IMR-90 (cell line): ENCODE data around the gene HSPG2. TPM values are rescaled to one million over a fixed set of nuclear protein-coding genes. Genes with fewer than 3 reads are reported as not detected.
A peak's percentile ranks its signal among the peaks of the same experiment; 100 is the strongest.

ENCODE experiments used
- ATAC-seq: fragments of 200-7000 bp; cut with Tn5 transposase; 2 replicates; pipeline ENCODE4 v1.9.1; 2020; ENCODE audit warnings: low read depth, mild to moderate bottlenecking, moderate library complexity
- BruUV-seq: library from RNA; stranded (reverse); fragments of 400-500 nt; replicated peaks from 2 replicates; lab custom pipeline; 2021; lab: Mats Ljungman, UMichigan
- CTCF ChIA-PET: fragments of 300-600 bp; formaldehyde crosslinking; extraction: SDS; loops from one replicate; lab custom pipeline; 2021; ENCODE audit warnings: antibody characterized with exemption; lab: Yijun Ruan, JAX
- POLR2A ChIA-PET: fragments of 300-600 bp; sonication (Branson Sonifier 250); formaldehyde crosslinking; loops from one replicate; lab custom pipeline; 2022; ENCODE audit warnings: antibody characterized with exemption; ENCODE audit not compliant: unreplicated experiment; lab: Charles Lee
- DNase-seq: peaks from one replicate; pipeline ENCODE4 v3.0.0; 2013
- H2AFZ ChIP-seq: replicated peaks from 2 replicates; pipeline ENCODE3; 2013; ENCODE audit warnings: low read length, mild to moderate bottlenecking; ENCODE audit not compliant: poor library complexity
- H2AK5ac ChIP-seq: 2 replicates; pipeline ENCODE4 v1.6.1; 2013; ENCODE audit warnings: low read depth, low read length, inconsistent platforms
- H2AK9ac ChIP-seq: replicated peaks from 2 replicates; pipeline ENCODE3; 2013; ENCODE audit warnings: mild to moderate bottlenecking, low read depth, low read length, moderate library complexity; ENCODE audit not compliant: poor library complexity
- H2BK120ac ChIP-seq: 2 replicates; pipeline ENCODE4 v1.6.1; 2013; ENCODE audit warnings: low read depth, low read length, inconsistent platforms
- H2BK15ac ChIP-seq: 3 replicates; pipeline ENCODE4 v1.6.1; 2013; ENCODE audit warnings: low read depth, low read length, inconsistent platforms
- H2BK20ac ChIP-seq: 2 replicates; pipeline ENCODE4 v1.6.1; 2013; ENCODE audit warnings: low read depth, mild to moderate bottlenecking, inconsistent platforms, low read length, moderate library complexity
- H2BK5ac ChIP-seq: 2 replicates; pipeline ENCODE4 v1.6.1; 2013; ENCODE audit warnings: mild to moderate bottlenecking, low read depth, low read length, inconsistent platforms; ENCODE audit not compliant: poor library complexity, severe bottlenecking
- H3K14ac ChIP-seq: replicated peaks from 2 replicates; pipeline ENCODE4 v1.6.1; 2013; ENCODE audit warnings: low read depth, low read length, inconsistent platforms
- H3K18ac ChIP-seq: 2 replicates; pipeline ENCODE4 v1.6.1; 2013; ENCODE audit warnings: low read depth, low read length, control low read depth
- H3K23ac ChIP-seq: 2 replicates; pipeline ENCODE4 v1.6.1; 2013; ENCODE audit warnings: low read depth, low read length, inconsistent platforms
- H3K27ac ChIP-seq: 2 replicates; pipeline ENCODE4 v1.5.1; 2013; ENCODE audit warnings: mild to moderate bottlenecking, control low read depth, low read length; ENCODE audit not compliant: insufficient read depth
- H3K27me3 ChIP-seq: 2 replicates; pipeline ENCODE4 v1.6.1; 2013; ENCODE audit warnings: low read length; ENCODE audit not compliant: control insufficient read depth, insufficient read depth
- H3K36me3 ChIP-seq: 2 replicates; pipeline ENCODE4 v1.6.1; 2013; ENCODE audit warnings: low read length, mixed read lengths; ENCODE audit not compliant: control insufficient read depth, insufficient read depth
- H3K4ac ChIP-seq: 2 replicates; pipeline ENCODE4 v1.6.1; 2013; ENCODE audit warnings: low read depth, low read length, inconsistent platforms
- H3K4me1 ChIP-seq: 2 replicates; pipeline ENCODE4 v1.6.1; 2013; ENCODE audit warnings: low read length, mixed read lengths; ENCODE audit not compliant: control insufficient read depth, insufficient read depth
- H3K4me2 ChIP-seq: 2 replicates; pipeline ENCODE4 v1.6.1; 2013; ENCODE audit warnings: low read depth, mild to moderate bottlenecking, control low read depth, low read length, moderate library complexity
- H3K4me3 ChIP-seq: 2 replicates; pipeline ENCODE4 v1.5.1; 2013; ENCODE audit warnings: low read depth, mild to moderate bottlenecking, control low read depth, low read length, moderate library complexity; ENCODE audit not compliant: insufficient read depth
- H3K56ac ChIP-seq: 2 replicates; pipeline ENCODE4 v1.6.1; 2013; ENCODE audit warnings: low read length, inconsistent platforms; ENCODE audit not compliant: insufficient read depth; ENCODE audit errors: extremely low read depth
- H3K79me1 ChIP-seq, 2 experiments: 2 replicates each; pipeline ENCODE4 v1.6.1; 2013; ENCODE audit warnings: low read length in 2 of 2, inconsistent platforms in 1 of 2, low read depth in 1 of 2
- H3K9ac ChIP-seq: 2 replicates; pipeline ENCODE4 v1.6.1; 2013; ENCODE audit warnings: low read depth, low read length, control low read depth
- H3K9me1 ChIP-seq: 2 replicates; pipeline ENCODE4 v1.6.1; 2013; ENCODE audit warnings: low read length, inconsistent platforms; ENCODE audit not compliant: insufficient read depth
- H3K9me3 ChIP-seq: 2 replicates; pipeline ENCODE4 v1.6.1; 2013; ENCODE audit warnings: low read length; ENCODE audit not compliant: control insufficient read depth, insufficient read depth
- H4K20me1 ChIP-seq: 2 replicates; pipeline ENCODE4 v1.6.1; 2013; ENCODE audit warnings: low read length, inconsistent platforms; ENCODE audit not compliant: insufficient read depth
- H4K5ac ChIP-seq: 2 replicates; pipeline ENCODE4 v1.6.1; 2013; ENCODE audit warnings: mild to moderate bottlenecking, low read depth, low read length, control low read depth
- H4K8ac ChIP-seq, 2 experiments: 2 replicates each; pipeline ENCODE4 v1.6.1; 2013; ENCODE audit warnings: low read depth in 2 of 2, low read length in 2 of 2, control low read depth in 1 of 2, inconsistent platforms in 1 of 2
- H4K91ac ChIP-seq: 2 replicates; pipeline ENCODE4 v1.6.1; 2013; ENCODE audit warnings: low read depth, low read length, inconsistent platforms; ENCODE audit not compliant: insufficient read depth
- CHD1 ChIP-seq: IDR thresholded peaks from 2 replicates; pipeline ENCODE4 v1.6.1; 2012; ENCODE audit warnings: low read depth, low read length, improper control_type of control experiment
- FOS ChIP-seq: fragments of 150-350 bp; IDR thresholded peaks from 2 replicates; pipeline ENCODE4 v1.6.1; 2016; ENCODE audit warnings: low read depth, low read length
- MXI1 ChIP-seq: IDR thresholded peaks from 2 replicates; pipeline ENCODE4 v1.6.1; 2012; ENCODE audit warnings: low read depth, mild to moderate bottlenecking, low read length, moderate library complexity, borderline replicate concordance
- USF2 ChIP-seq: fragments of 150-350 bp; IDR thresholded peaks from 2 replicates; pipeline ENCODE4 v1.6.1; 2017; ENCODE audit warnings: mild to moderate bottlenecking, antibody characterized with exemption, low read length, low read depth
- WGBS, 2 experiments: methylation state at CpG; one replicate each; pipeline versions ENCODE4 v1.1.5 to v1.1.7; 2013; ENCODE audit warnings: missing lambda C conversion rate in 2 of 2; ENCODE audit not compliant: insufficient read length in 1 of 2; ENCODE audit errors: extremely low coverage in 2 of 2; 5-methylcytosine and 5-hydroxymethylcytosine counted together
- dilution Hi-C: fragments of 300-500 bp; cut with HindIII; formaldehyde crosslinking; loops from one replicate; pipeline ENCODE4 v1.14.3; 2018; ENCODE audit warnings: low sequenced_read_pairs; ENCODE audit not compliant: unreplicated experiment
- in situ Hi-C: fragments of 300-500 bp; cut with MboI; formaldehyde crosslinking; loops from 3 replicates; pipeline ENCODE4 v1.14.3; 2019; ENCODE audit warnings: low sequenced_read_pairs, inconsistent platforms, mixed read lengths
- intact Hi-C: fragments of 100-400 bp; cut with micrococcal nuclease; formaldehyde crosslinking; loops from 2 replicates; pipeline ENCODE4 v1.10.0; 2022
- polyA plus RNA-seq, 3 experiments: library from polyadenylated mRNA; depleted of rRNA; stranded (reverse); fragments of >200 nt; gene quantifications; 2 replicates each; pipeline ENCODE4 v1.2.3, GENCODE V29; 2012; ENCODE audit warnings: low replicate concordance in 1 of 3
- total RNA-seq: library from RNA; depleted of rRNA; stranded (reverse); fragments of >200 nt; gene quantifications from 2 replicates; pipeline ENCODE4 v1.2.3, GENCODE V29; 2012

Gene HSPG2
- total and polyA plus RNA-seq, 2 of the 4 experiments (the other 2 are of a cell fraction) = 15.8 to 94.0 TPM

DNA sequence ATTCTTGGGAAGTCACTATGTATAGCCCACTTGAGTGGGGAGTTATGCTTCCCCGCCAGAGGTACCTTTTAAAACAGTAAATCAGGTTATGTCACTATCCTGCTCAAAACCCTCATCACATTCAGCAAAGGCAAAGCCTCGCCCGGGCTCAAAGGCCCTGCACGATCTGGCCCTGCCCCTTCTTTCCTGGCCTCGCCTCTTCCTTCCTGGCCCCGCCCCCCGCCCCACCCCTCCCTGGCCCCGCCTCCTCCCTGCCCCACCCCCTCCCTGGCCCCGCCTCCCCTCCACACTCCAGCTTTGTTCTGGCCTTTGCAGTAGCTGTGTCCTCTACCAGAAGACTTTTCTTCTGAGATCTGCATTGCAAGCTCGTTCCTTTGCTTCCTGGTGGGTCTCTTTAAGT, 118.5 kb downstream of the HSPG2 start:
- no peak for DNase-seq
- ATAC-seq = 0 out of 2 replicates have a peak, but pooled peaks have one; percentile 13
- CTCF ChIA-PET = no interaction called here

More for the DNA sequence above, 118.5 kb downstream of the HSPG2 start:
- Histone ChIP-seq H3K27me3 (peaks cover 3% of the 10 kb centered on the region; the same call in 1 of the 2 replicates), H3K4me1 (peaks cover 6% of the 10 kb centered on the region), H2AFZ (no peak overlapping the region), H3K18ac (no peak overlapping the region), H3K79me1 (no peaks in the 10 kb centered on the region; a peak in 1 of 4 replicates), H2BK15ac (no peak overlapping the region), H4K8ac (no peak overlapping the region; a peak in 1 of 4 replicates), H2BK120ac (no peak overlapping the region), H2BK20ac (no peak overlapping the region), H3K4me2 (no peak overlapping the region), H3K23ac (no peak overlapping the region), H3K4ac (no peak overlapping the region), H3K9ac (no peak overlapping the region), H3K56ac (no peak overlapping the region), H3K9me3 (peaks cover under 1% of the 10 kb centered on the region; the same call in 1 of the 2 replicates), H3K36me3 (peaks cover 20% of the 10 kb centered on the region), H2BK5ac (no peak overlapping the region), H4K5ac (no peak overlapping the region), H3K14ac (no peak overlapping the region), H4K20me1 (peaks cover 9% of the 10 kb centered on the region; the same call in 1 of the 2 replicates), H2AK9ac (no peak overlapping the region), H2AK5ac (0 out of 2 replicates have a peak overlapping the region, but pooled peaks have one; percentile 15), H4K91ac (no peak overlapping the region), H3K27ac (no peak overlapping the region), H3K9me1 (peaks cover 18% of the 10 kb centered on the region), H3K4me3 (no peak overlapping the region)
- POLR2A ChIA-PET = no interaction called here
- dilution Hi-C loops (no loop called here), in situ Hi-C loops (no loop called here), intact Hi-C loops (loop anchor here (5.0 kb wide), 1 partner anchor 36 kb away; the partner anchor contains the start of gene USP48)
- no TSS peak for BruUV-seq
- TF ChIP-seq CHD1 = no peak
- no peak for TF ChIP-seq USF2
- TF ChIP-seq FOS = no peak
- TF ChIP-seq MXI1 = no peak
- 67% methylated on average over 1 of the region's 10 CpGs; no CpG with 5 or more reads in 1 of the 2 experiments for WGBS, 2 experiments
